Measurements from ENCODE around the gene SEC22C.

GRCh38 chr3:42600111-42600957, 18.6 kb upstream of the SEC22C start, which contains the start of gene NKTR:
- TF ChIP-seq CTCF (IDR thresholded peaks at IDR 0.05) = peak in 4 of 12 donors; percentile 12 to 35 (median 14)
- peak in 1 of 2 donors; percentile 90 for TF ChIP-seq POLR2A (IDR thresholded peaks at IDR 0.05)

Data from heart left ventricle (tissue), 13 donors.